Activated CD4-positive, alpha-beta T cell treated with anti-CD3 and anti-CD28 coated beads, Interleukin-2, amount 10 ng/mL, durations not matched to agents 24 days and 14 days (primary cell): Measurements from ENCODE around the gene SUGP2. TPM values are rescaled to one million over a fixed set of nuclear protein-coding genes. Genes with fewer than 3 reads are reported as not detected.

Experiments used
- DNase-seq: peaks from one replicate; pipeline ENCODE4 v3.0.0; 2022
- H3K27ac Mint-ChIP-seq: one replicate; pipeline ENCODE4 v1.8.0; 2022; ENCODE audit warnings: mild to moderate bottlenecking, mixed read lengths
- H3K27me3 Mint-ChIP-seq: one replicate; pipeline ENCODE4 v1.8.0; 2022; ENCODE audit warnings: mixed read lengths
- H3K36me3 Mint-ChIP-seq: one replicate; pipeline ENCODE4 v1.8.0; 2022; ENCODE audit warnings: low read depth, mild to moderate bottlenecking, mixed read lengths
- H3K4me1 Mint-ChIP-seq: one replicate; pipeline ENCODE4 v1.8.0; 2021; ENCODE audit warnings: mixed read lengths
- H3K4me3 Mint-ChIP-seq: one replicate; pipeline ENCODE4 v1.8.0; 2022; ENCODE audit warnings: mild to moderate bottlenecking, moderate library complexity, mixed read lengths
- H3K9me3 Mint-ChIP-seq: one replicate; pipeline ENCODE4 v1.8.0; 2021; ENCODE audit warnings: mixed read lengths
- intact Hi-C: fragments of 100-400 bp; cut with micrococcal nuclease; formaldehyde crosslinking; loops from one replicate; pipeline ENCODE4 v1.15.1; 2023
- total RNA-seq: library from RNA; stranded (reverse); gene quantifications from 2 replicates; pipeline ENCODE4 v1.2.3, GENCODE V29; 2022

Gene SUGP2
- total RNA-seq, 1 donor from 2014 or later, result 128 TPM

DNA sequence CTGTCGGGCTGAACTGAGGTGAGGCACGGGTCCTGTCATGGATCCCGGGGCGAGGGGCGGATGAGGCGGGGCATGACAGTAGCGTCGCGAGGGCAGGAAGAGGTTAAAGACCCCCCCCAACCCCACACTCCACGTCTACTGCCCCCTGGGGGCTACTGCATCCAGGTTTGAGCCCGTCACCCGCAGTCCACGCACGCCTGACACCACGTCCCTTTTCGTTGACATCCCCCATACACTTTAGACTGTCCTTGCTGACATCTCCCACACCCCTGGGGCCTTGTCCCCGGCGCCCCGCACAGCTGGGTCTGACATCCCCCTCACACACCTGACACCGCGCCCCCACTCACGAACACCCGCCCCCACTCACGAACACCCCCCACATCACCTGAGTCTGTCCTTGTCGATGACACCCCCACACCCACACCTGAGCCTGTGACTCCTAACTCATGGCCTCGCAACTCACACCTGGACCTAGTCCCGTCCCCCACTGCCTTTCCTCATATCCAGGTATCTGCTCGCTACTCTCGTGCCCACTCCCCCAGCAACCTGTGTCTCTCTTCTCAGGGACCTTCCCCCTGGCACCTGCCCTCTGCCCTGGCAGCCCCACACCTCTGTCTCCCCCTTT, 30.9 kb upstream of the SUGP2 start:
- intact Hi-C loops, result no loop called here
- H3K4me1 Mint-ChIP-seq, result peaks cover 28% of the 10 kb centered on the region
- peak overlapping the region; percentile 83 for H3K27ac Mint-ChIP-seq
- no peaks in the 10 kb centered on the region for H3K9me3 Mint-ChIP-seq
- peak overlapping the region; percentile 88 for H3K4me3 Mint-ChIP-seq
- H3K36me3 Mint-ChIP-seq, result peaks cover 2% of the 10 kb centered on the region
- no peak for DNase-seq
- H3K27me3 Mint-ChIP-seq, result no peaks in the 10 kb centered on the region

DNA sequence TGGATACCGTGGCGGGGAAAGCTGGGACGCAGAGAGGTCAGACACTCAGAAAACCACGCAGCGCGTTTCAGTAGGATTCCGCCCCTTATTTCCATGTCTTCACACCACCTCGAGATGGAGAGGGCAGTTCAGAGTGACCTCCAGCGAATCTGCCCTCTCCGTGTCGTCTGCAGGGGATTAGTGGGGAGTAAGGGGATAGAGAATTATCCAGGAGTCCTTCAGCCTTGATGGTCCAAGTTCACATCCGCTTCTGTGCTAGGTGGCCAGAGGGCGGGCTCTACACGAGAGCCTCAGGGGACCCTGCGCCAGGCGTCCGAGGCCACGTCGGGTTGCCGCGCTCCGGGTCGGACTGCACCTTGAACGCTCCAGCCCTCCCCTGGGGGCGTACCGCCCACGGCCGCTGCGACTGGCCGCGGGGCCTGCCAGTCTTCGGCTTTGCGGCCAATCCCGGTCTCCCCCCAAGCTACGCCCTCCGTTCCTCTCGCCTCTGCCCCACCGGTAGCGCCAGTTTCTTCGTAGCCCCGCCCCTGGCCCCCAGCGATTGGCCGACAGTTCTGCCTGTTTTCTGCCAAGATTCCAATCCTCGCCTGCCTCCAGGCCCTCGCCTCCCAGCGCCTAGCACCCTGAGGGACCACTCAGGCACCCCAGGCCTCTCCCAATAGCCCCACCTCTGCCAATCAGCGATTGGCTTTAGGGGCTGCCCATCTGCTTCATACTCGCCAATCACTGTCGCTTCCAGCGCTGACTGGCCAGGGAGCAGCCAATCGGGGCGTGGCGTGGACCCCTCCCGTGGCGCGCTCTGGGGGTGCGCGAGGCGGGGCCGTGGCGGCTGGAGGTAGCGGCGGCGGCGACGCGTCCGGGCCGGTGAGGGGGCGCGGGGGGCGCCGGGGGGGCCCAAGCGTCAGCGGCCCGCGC, 30.1 kb upstream of the SUGP2 start, which contains the start of gene SLC25A42:
Gene SLC25A42, plus strand, starts transcription at position 812 of the 915 bp plus-strand sequence. CDS start 32,131 bp downstream, outside the sequence.
- Mint-ChIP-seq H3K4me3 (peak within 1 kb of the TSS; percentile 88), H3K27ac (peak within 1 kb of the TSS; percentile 83), H3K4me1 (peaks cover 27% of the 10 kb centered on the region), H3K27me3 (no peaks in the 10 kb centered on the region), H3K36me3 (peaks cover 2% of the 10 kb centered on the region), H3K9me3 (no peaks in the 10 kb centered on the region)
- intact Hi-C loops, result loop anchor here (1.0 to 2.0 kb wide), 2 partner anchors 31 to 75 kb away; partner anchors contain the start of gene TMEM161A
- peak; percentile 100 for DNase-seq

- Mint-ChIP-seq H3K36me3 (peaks cover 5% of the 10 kb centered on the region), H3K4me3 (peak overlapping the region; percentile 88), H3K27ac (peak overlapping the region; percentile 83), H3K4me1 (peaks cover 25% of the 10 kb centered on the region), H3K9me3 (no peaks in the 10 kb centered on the region), H3K27me3 (no peaks in the 10 kb centered on the region)
- no peak for DNase-seq
- intact Hi-C loops, result loop anchor here (1.0 to 2.0 kb wide), 2 partner anchors 30 to 76 kb away; partner anchors contain the start of gene TMEM161A
Observed at GRCh38 chr19:19062454-19063182, 29.3 kb upstream of the SUGP2 start.

DNA sequence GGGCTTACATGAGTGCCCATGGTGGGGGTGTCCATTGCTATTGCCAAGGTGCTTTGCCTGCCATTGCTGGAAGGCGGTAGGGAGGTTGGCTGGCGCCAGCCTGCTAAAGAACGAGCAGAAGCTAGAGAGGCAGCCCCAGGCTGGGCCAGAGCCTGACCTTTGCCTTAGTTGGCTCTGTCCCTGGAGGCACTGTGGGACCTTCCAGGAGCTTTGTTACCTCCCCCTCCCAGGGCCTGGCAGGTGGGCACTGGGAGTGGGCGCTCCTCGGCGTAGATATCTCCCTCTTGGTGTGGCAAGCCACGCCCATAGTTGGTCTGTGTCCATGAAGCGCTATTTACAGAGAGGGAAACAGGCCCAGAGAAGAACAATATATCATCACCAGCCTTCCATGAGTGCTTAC, 28.2 kb upstream of the SUGP2 start:
- intact Hi-C loops, result no loop called here
- Mint-ChIP-seq H3K4me3 (no peak overlapping the region), H3K4me1 (peaks cover 21% of the 10 kb centered on the region), H3K27me3 (no peaks in the 10 kb centered on the region), H3K9me3 (no peaks in the 10 kb centered on the region), H3K36me3 (peaks cover 8% of the 10 kb centered on the region), H3K27ac (no peak overlapping the region)
- DNase-seq, result no peak

- H3K27ac Mint-ChIP-seq, result no peak overlapping the region
Observed at GRCh38 chr19:19059837-19060611, 26.7 kb upstream of the SUGP2 start.

GRCh38 chr19:19059018-19059836, 25.9 kb upstream of the SUGP2 start:
- intact Hi-C loops, result no loop called here
- H3K36me3 Mint-ChIP-seq, result peaks cover 16% of the 10 kb centered on the region
- H3K27ac Mint-ChIP-seq, result no peak overlapping the region
- peaks cover 11% of the 10 kb centered on the region for H3K4me1 Mint-ChIP-seq
- no peaks in the 10 kb centered on the region for H3K27me3 Mint-ChIP-seq
- no peaks in the 10 kb centered on the region for H3K9me3 Mint-ChIP-seq
- no peak for DNase-seq
- no peak overlapping the region for H3K4me3 Mint-ChIP-seq

More at GRCh38 chr19:19059837-19060611, 26.7 kb upstream of the SUGP2 start:
- no peak for DNase-seq
- intact Hi-C loops, result no loop called here
- Mint-ChIP-seq H3K9me3 (no peaks in the 10 kb centered on the region), H3K27me3 (no peaks in the 10 kb centered on the region), H3K36me3 (peaks cover 11% of the 10 kb centered on the region), H3K4me1 (peaks cover 18% of the 10 kb centered on the region), H3K4me3 (no peak overlapping the region)

DNA sequence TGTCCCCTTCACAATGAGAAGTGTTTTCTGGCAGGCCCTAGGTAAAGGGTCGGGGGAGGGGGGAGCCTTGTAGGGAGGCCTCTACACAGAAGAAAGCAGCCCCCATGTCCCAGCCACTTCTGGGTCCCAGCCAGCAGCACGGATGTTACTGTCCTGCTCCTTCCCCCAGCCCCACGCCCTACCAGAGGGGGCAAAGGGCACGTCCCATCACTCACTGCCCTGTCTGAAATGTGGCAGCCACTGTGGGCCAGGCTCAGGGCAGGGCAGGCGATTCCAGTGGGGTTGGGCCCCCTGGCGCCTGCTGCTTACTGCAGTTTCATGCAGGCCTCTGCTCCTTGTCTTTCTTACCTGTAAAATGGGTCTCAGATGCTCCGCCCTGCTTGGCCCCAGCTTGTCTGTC, 24.4 kb upstream of the SUGP2 start:
- no peaks in the 10 kb centered on the region for H3K9me3 Mint-ChIP-seq
- no peaks in the 10 kb centered on the region for H3K27me3 Mint-ChIP-seq
- no peak overlapping the region for H3K4me3 Mint-ChIP-seq
- DNase-seq, result no peak
- intact Hi-C loops, result no loop called here
- peaks cover 4% of the 10 kb centered on the region for H3K4me1 Mint-ChIP-seq
- H3K27ac Mint-ChIP-seq, result no peak overlapping the region
- H3K36me3 Mint-ChIP-seq, result peaks cover 24% of the 10 kb centered on the region

DNA sequence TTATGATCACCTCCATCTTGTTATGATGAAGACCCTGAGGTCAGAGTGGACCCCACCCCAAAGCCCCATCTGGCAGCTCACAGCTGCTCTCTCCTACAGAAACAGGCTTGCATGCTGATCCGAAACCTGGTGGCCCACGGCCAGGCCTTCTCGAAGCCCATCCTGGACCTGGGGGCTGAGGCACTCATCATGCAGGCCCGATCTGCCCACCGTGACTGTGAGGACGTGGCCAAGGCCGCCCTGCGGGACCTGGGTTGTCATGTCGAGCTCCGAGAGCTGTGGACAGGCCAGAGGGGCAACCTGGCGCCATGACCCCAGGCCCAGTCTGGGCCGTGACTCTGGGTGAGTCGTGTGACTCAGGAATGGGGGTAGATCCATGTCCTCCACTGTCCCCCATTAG, 24.0 kb upstream of the SUGP2 start:
- H3K4me3 Mint-ChIP-seq, result no peak overlapping the region
- no peaks in the 10 kb centered on the region for H3K9me3 Mint-ChIP-seq
- H3K27me3 Mint-ChIP-seq, result no peaks in the 10 kb centered on the region
- intact Hi-C loops, result no loop called here
- H3K27ac Mint-ChIP-seq, result no peak overlapping the region
- peaks cover 27% of the 10 kb centered on the region for H3K36me3 Mint-ChIP-seq
- DNase-seq, result no peak
- H3K4me1 Mint-ChIP-seq, result peaks cover under 1% of the 10 kb centered on the region

GRCh38 chr19:19056636-19057275, 23.4 kb upstream of the SUGP2 start:
- no peak for DNase-seq
- H3K4me3 Mint-ChIP-seq, result no peak overlapping the region
- intact Hi-C loops, result no loop called here
- no peaks in the 10 kb centered on the region for H3K27me3 Mint-ChIP-seq
- no peaks in the 10 kb centered on the region for H3K9me3 Mint-ChIP-seq
- peaks cover 27% of the 10 kb centered on the region for H3K36me3 Mint-ChIP-seq
- H3K27ac Mint-ChIP-seq, result no peak overlapping the region
- no peaks in the 10 kb centered on the region for H3K4me1 Mint-ChIP-seq

GRCh38 chr19:19055701-19056100, 22.4 kb upstream of the SUGP2 start:
- intact Hi-C loops, result no loop called here
- no peaks in the 10 kb centered on the region for H3K9me3 Mint-ChIP-seq
- no peak overlapping the region for H3K4me3 Mint-ChIP-seq
- H3K36me3 Mint-ChIP-seq, result peaks cover 29% of the 10 kb centered on the region
- DNase-seq, result no peak
- no peaks in the 10 kb centered on the region for H3K27me3 Mint-ChIP-seq
- no peaks in the 10 kb centered on the region for H3K4me1 Mint-ChIP-seq
- no peak overlapping the region for H3K27ac Mint-ChIP-seq

DNA sequence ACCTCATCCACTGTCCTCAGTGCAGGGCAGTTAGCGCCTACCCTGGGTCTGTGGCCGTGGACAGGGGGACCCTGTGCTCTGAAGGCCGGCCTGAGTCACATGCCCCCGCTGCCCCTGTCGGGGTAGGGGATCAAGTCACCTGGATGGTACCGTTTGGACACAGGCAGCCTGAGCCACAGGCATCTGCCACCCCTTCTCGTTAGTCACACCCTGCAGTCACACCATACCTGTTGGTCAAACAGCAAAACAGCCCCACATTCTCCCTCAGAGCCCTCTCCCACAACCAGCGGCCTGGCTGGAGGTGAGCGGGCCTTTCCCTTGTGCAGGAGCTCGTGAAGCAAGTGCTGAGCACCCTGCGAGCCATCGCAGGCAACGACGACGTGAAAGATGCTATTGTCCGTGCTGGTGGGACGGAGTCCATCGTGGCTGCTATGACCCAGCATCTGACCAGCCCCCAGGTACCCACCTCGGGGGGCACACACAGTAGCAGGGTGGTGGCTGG, 21.7 kb upstream of the SUGP2 start:
- intact Hi-C loops, result no loop called here
- Mint-ChIP-seq H3K4me3 (no peak overlapping the region), H3K27ac (no peak overlapping the region)

DNA sequence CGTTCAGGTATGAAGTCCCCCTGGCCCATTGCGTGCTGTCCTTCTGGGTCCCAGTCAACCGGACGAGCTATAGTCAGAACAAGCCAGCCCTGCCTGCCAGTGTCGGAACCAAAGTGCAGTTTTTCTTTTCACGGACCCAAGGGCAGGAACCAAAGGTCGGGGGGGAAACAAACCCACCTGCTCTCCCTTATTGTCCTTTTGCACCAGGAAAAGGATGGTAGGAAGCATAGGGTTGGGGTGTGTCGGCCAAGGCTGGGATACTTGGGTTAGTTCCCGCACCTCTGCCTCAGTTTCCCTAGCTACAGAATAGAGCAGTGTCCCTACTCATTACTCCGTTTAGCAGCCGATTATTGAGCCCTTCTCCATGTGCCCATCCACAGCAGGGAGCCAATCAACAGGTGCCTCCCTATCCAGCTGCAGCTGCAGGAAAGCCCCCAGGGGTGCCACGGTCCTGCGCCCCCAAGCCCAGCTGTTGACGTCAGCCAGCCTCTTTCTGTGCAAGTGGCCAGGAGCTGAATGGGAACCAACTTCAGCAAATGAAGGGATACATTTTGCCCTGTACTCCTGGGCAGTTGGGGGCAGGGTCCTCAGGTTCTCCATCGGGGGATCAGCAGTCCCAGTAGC, 21.1 kb upstream of the SUGP2 start:
- Mint-ChIP-seq H3K4me3 (no peak overlapping the region), H3K27ac (no peak overlapping the region), H3K4me1 (no peaks in the 10 kb centered on the region), H3K36me3 (peaks cover 38% of the 10 kb centered on the region), H3K9me3 (no peaks in the 10 kb centered on the region), H3K27me3 (no peaks in the 10 kb centered on the region)
- intact Hi-C loops, result no loop called here
- DNase-seq, result no peak

More for the DNA sequence above, 21.7 kb upstream of the SUGP2 start:
- Mint-ChIP-seq H3K4me1 (no peaks in the 10 kb centered on the region), H3K27me3 (no peaks in the 10 kb centered on the region), H3K9me3 (no peaks in the 10 kb centered on the region), H3K36me3 (peaks cover 36% of the 10 kb centered on the region)
- no peak for DNase-seq
